ENCODE measurements around the gene TKFC. TPM values are rescaled to one million over a fixed set of nuclear protein-coding genes. Genes with fewer than 3 reads are reported as not detected.

Gene TKFC
- total and polyA plus RNA-seq, 9 of the 15 experiments (the other 6 are each of a cell fraction or from before 2014, with no cell fraction given) = 2.0 to 61.7 (median 28.5) TPM

DNA sequence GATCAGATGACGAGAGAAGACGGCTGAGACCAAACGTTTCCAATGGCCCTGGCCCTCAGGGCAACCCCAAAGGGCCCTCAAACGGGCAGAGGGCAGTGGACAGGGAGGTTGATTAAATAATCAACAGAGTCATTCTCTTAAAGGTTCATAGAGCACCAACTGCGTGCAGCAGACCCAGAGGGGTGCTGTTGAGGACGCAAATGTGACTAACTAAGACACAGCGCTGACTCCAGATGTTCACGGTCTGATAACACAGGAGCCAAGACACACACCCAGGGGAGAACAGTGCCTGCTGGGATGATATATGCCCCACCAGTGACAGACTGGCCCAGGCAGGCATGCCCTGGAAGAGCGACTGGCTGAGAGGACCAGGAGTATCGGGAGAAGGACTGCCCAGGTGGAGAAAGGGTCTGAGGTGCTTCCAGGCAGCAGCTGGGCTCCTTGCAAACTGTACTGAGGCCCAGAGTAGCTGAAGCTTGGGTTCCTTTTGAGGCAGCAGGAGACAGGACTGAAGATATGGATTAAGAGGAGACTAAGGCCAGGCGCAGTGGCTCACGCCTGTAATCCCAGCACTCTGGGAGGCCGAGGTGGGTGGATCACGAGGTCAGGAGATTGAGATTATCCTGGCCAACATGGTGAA lies 45.6 kb upstream of the TKFC start (continued):
- TF ChIP-seq, protein P1, sequence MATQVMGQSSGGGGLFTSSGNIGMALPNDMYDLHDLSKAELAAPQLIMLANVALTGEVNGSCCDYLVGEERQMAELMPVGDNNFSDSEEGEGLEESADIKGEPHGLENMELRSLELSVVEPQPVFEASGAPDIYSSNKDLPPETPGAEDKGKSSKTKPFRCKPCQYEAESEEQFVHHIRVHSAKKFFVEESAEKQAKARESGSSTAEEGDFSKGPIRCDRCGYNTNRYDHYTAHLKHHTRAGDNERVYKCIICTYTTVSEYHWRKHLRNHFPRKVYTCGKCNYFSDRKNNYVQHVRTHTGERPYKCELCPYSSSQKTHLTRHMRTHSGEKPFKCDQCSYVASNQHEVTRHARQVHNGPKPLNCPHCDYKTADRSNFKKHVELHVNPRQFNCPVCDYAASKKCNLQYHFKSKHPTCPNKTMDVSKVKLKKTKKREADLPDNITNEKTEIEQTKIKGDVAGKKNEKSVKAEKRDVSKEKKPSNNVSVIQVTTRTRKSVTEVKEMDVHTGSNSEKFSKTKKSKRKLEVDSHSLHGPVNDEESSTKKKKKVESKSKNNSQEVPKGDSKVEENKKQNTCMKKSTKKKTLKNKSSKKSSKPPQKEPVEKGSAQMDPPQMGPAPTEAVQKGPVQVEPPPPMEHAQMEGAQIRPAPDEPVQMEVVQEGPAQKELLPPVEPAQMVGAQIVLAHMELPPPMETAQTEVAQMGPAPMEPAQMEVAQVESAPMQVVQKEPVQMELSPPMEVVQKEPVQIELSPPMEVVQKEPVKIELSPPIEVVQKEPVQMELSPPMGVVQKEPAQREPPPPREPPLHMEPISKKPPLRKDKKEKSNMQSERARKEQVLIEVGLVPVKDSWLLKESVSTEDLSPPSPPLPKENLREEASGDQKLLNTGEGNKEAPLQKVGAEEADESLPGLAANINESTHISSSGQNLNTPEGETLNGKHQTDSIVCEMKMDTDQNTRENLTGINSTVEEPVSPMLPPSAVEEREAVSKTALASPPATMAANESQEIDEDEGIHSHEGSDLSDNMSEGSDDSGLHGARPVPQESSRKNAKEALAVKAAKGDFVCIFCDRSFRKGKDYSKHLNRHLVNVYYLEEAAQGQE (IDR thresholded peaks at IDR 0.05; ENCODE audit: borderline replicate concordance) = peak; percentile 67
- TF ChIP-seq, protein P1 (CRISPR knock-in tag; IDR thresholded peaks at IDR 0.05; ENCODE audit: low read depth) = no peak
- TF ChIP-seq ZNF431 (CRISPR knock-in tag; IDR thresholded peaks at IDR 0.05) (0 out of 2 replicates have a peak, but pooled peaks have one; percentile 30), GATA2 (CRISPR knock-in tag; IDR thresholded peaks at IDR 0.05) (peak; percentile 95), SMARCE1 (IDR thresholded peaks at IDR 0.05) (peak; percentile 95), ZNF766 (CRISPR knock-in tag; conservative IDR thresholded peaks at IDR 0.05) (no peak; the same call in 1 of the 2 replicates), CBFA2T2 (conservative IDR thresholded peaks at IDR 0.05) (peak; percentile 95), MEF2A (IDR thresholded peaks at IDR 0.05; ENCODE audit: control insufficient read depth, low read depth, low read length) (no peak), SMAD4 (CRISPR knock-in tag; conservative IDR thresholded peaks at IDR 0.05) (peak; percentile 87), FOS (IDR thresholded peaks at IDR 0.05; ENCODE audit: extremely low read depth, insufficient read length) (peak; percentile 32), BCOR (IDR thresholded peaks at IDR 0.05) (0 out of 2 replicates have a peak, but pooled peaks have one; percentile 29)
- TF ChIP-seq, protein P2, sequence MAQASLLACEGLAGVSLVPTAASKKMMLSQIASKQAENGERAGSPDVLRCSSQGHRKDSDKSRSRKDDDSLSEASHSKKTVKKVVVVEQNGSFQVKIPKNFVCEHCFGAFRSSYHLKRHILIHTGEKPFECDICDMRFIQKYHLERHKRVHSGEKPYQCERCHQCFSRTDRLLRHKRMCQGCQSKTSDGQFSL (CRISPR knock-in tag; IDR thresholded peaks at IDR 0.05) = no peak
- TF ChIP-seq, protein P2 (tag; IDR thresholded peaks at IDR 0.05) = no peak
- TF ChIP-seq, protein P3, sequence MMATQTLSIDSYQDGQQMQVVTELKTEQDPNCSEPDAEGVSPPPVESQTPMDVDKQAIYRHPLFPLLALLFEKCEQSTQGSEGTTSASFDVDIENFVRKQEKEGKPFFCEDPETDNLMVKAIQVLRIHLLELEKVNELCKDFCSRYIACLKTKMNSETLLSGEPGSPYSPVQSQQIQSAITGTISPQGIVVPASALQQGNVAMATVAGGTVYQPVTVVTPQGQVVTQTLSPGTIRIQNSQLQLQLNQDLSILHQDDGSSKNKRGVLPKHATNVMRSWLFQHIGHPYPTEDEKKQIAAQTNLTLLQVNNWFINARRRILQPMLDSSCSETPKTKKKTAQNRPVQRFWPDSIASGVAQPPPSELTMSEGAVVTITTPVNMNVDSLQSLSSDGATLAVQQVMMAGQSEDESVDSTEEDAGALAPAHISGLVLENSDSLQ (IDR thresholded peaks at IDR 0.05) = peak; percentile 95
- TF ChIP-seq, protein P4, sequence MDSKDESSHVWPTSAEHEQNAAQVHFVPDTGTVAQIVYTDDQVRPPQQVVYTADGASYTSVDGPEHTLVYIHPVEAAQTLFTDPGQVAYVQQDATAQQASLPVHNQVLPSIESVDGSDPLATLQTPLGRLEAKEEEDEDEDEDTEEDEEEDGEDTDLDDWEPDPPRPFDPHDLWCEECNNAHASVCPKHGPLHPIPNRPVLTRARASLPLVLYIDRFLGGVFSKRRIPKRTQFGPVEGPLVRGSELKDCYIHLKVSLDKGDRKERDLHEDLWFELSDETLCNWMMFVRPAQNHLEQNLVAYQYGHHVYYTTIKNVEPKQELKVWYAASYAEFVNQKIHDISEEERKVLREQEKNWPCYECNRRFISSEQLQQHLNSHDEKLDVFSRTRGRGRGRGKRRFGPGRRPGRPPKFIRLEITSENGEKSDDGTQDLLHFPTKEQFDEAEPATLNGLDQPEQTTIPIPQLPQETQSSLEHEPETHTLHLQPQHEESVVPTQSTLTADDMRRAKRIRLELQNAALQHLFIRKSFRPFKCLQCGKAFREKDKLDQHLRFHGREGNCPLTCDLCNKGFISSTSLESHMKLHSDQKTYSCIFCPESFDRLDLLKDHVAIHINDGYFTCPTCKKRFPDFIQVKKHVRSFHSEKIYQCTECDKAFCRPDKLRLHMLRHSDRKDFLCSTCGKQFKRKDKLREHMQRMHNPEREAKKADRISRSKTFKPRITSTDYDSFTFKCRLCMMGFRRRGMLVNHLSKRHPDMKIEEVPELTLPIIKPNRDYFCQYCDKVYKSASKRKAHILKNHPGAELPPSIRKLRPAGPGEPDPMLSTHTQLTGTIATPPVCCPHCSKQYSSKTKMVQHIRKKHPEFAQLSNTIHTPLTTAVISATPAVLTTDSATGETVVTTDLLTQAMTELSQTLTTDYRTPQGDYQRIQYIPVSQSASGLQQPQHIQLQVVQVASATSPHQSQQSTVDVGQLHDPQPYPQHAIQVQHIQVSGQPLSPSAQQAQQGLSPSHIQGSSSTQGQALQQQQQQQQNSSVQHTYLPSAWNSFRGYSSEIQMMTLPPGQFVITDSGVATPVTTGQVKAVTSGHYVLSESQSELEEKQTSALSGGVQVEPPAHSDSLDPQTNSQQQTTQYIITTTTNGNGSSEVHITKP (IDR thresholded peaks at IDR 0.05; ENCODE audit: partially characterized antibody) = peak; percentile 50

Data from K562 (cell line).